H1 (cell line): Measurements from ENCODE around the gene ENTREP3. TPM values are rescaled to one million over a fixed set of nuclear protein-coding genes. Genes with fewer than 3 reads are reported as not detected.

Experiments
- ATF2 ChIP-seq: IDR thresholded peaks from 2 replicates; pipeline ENCODE4 v1.6.1; 2012; ENCODE audit warnings: low read length, inconsistent platforms
- CHD7 ChIP-seq: fragments of 300-600 bp; sonication (generic); IDR thresholded peaks from 2 replicates; pipeline ENCODE4 v1.7.1; 2012; ENCODE audit warnings: low read length, moderate library complexity, mild to moderate bottlenecking, inconsistent platforms; ENCODE audit not compliant: insufficient replicate concordance
- MAX ChIP-seq: IDR thresholded peaks from 2 replicates; pipeline ENCODE4 v1.6.1; 2012; ENCODE audit warnings: inconsistent platforms
- SIX5 ChIP-seq: IDR thresholded peaks from 2 replicates; pipeline ENCODE4 v1.6.1; 2011; ENCODE audit warnings: mild to moderate bottlenecking, low read depth, low read length
- TCF12 ChIP-seq: IDR thresholded peaks from 2 replicates; pipeline ENCODE4 v1.6.1; 2011; ENCODE audit warnings: low read depth, mild to moderate bottlenecking, low read length
- polyA plus RNA-seq, 7 experiments: library from polyadenylated mRNA; depleted of rRNA in 3 of 7; stranded (reverse) in 5 of 7; unstranded in 2 of 7; fragments of >200 nt in 5 of 7; fragments of 200-250 nt in 2 of 7; gene quantifications; 1 replicate in 5 of 7; 2 replicates in 1 of 7; 4 replicates in 1 of 7; pipeline versions ENCODE4 v1.2.1 to v1.2.3, GENCODE V29; 2011 to 2013; ENCODE audit warnings: missing spikeins in 2 of 7, mixed read lengths in 2 of 7
- total RNA-seq: library from RNA; stranded (reverse); fragmentation: NEBNext Ultra II Directional; extraction: Animal tissue kit (Norgen Biotek cat#: 25700); gene quantifications from 2 replicates; pipeline ENCODE4 v1.2.1, GENCODE V29; 2021

ENTREP3 gene
- total and polyA plus RNA-seq, 2 of the 8 experiments (the other 6 are each of a cell fraction or from before 2014, with no cell fraction given): 22.8 to 52.2 TPM

GRCh38 chr1:155241841-155242264 is 13.4 kb downstream of the ENTREP3 start (continued):
- TF ChIP-seq CHD7 (no peak), MAX (no peak), SIX5 (no peak), ATF2 (no peak), TCF12 (no peak)
